ENCODE data around the gene CHMP4A.

Gene CHMP4A

GRCh38 chr14:24212924-24213865 is at the start of gene CHMP4A:
Gene CHMP4A (minus strand): TSS chr14:24213488. CDS start chr14:24213439, 49 bp downstream.
- peak; percentile 95 for DNase-seq (ENCODE audit: low spot score)

- DNase-seq (ENCODE audit: low spot score), result no peak
Measured at GRCh38 chr14:24261969-24262327, 48.7 kb upstream of the CHMP4A start.

GRCh38 chr14:24261256-24261968 is 48.1 kb upstream of the CHMP4A start:
- DNase-seq (ENCODE audit: low spot score), result no peak

- DNase-seq (ENCODE audit: low spot score), result no peak
Measured at GRCh38 chr14:24260780-24261157, 47.5 kb upstream of the CHMP4A start.

- no peak for DNase-seq (ENCODE audit: low spot score)
Measured at GRCh38 chr14:24260026-24260779, 46.9 kb upstream of the CHMP4A start.

- no peak for DNase-seq (ENCODE audit: low spot score)
Measured at GRCh38 chr14:24259282-24260025, 46.2 kb upstream of the CHMP4A start.

- no peak for DNase-seq (ENCODE audit: low spot score)
Measured at GRCh38 chr14:24258548-24259265, 45.4 kb upstream of the CHMP4A start.

GRCh38 chr14:24258119-24258518 is 44.8 kb upstream of the CHMP4A start:
- DNase-seq (ENCODE audit: low spot score), result no peak

- no peak for DNase-seq (ENCODE audit: low spot score)
Measured at GRCh38 chr14:24256960-24257359, 43.7 kb upstream of the CHMP4A start.

- DNase-seq (ENCODE audit: low spot score), result no peak
Measured at GRCh38 chr14:24255931-24256711, 42.8 kb upstream of the CHMP4A start.

- no peak for DNase-seq (ENCODE audit: low spot score)
Measured at GRCh38 chr14:24255438-24255837, 42.1 kb upstream of the CHMP4A start.

GRCh38 chr14:24254630-24255392 is 41.5 kb upstream of the CHMP4A start:
- no peak for DNase-seq (ENCODE audit: low spot score)

GRCh38 chr14:24253936-24254335 is 40.6 kb upstream of the CHMP4A start:
- DNase-seq (ENCODE audit: low spot score), result no peak

GRCh38 chr14:24252289-24253124 is 39.2 kb upstream of the CHMP4A start:
- no peak for DNase-seq (ENCODE audit: low spot score)

- DNase-seq (ENCODE audit: low spot score), result no peak
Measured at GRCh38 chr14:24251880-24252288, 38.6 kb upstream of the CHMP4A start.

- no peak for DNase-seq (ENCODE audit: low spot score)
Measured at GRCh38 chr14:24250354-24250753, 37.1 kb upstream of the CHMP4A start.

GRCh38 chr14:24249230-24250021 is 36.1 kb upstream of the CHMP4A start:
- no peak for DNase-seq (ENCODE audit: low spot score)

- no peak for DNase-seq (ENCODE audit: low spot score)
Measured at GRCh38 chr14:24247422-24247821, 34.1 kb upstream of the CHMP4A start.
